ENCODE results near the gene REEP6. TPM values are rescaled to one million over a fixed set of nuclear protein-coding genes. Genes with fewer than 3 reads are reported as not detected.
"Not testable (repeated sequence)": the region's sequence is repeated elsewhere in the genome, so short reads cannot be mapped to it uniquely, and the experiment has no call there.

The REEP6 gene
- total RNA-seq, 2 donors from 2014 or later: 6.9 to 16.6 TPM

DNA sequence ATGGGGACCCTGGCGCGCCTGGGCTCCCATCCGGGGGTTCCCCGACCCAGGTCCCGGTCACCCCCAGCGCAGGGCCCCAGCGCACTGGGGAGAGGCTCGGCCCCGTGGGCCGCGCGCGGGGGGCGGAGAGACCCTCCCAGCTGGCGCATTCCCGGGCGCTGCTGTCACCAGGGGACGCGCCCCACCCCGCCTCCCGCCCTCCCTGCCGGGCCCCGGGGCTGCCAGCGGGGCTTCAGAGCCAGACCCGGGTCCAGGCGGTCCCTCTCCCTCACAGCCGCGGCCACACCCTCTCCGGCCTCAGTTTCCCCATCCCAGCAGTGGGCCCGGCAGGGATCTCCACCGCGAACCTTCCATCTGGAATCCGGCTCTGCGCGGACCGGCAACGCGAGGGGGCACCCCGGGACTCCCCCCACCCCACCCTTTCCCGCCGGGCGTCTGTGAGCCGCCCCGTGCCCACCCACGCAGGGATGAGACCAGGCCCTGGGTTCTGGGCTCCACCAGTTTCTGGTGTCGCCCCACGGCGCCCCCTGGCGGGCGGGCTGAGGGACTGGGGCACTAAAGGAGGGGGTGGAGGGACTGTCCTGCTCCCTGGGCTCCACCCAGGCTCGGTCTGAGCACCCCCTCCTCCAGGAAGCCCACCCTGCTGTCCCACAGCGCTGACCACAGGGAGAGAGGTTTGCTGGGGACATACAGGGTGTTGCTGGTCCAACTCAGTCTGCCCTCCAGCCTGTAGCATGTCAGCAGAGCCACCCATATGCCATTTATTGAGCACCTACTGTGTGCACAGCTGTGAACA lies 22.7 kb downstream of the REEP6 start:
- Histone ChIP-seq H3K9me3 (no peaks in the 10 kb centered on the region), H3K27ac (no peak overlapping the region), H3K4me3 (no peak overlapping the region), H3K36me3 (replicated peaks in 1 of 2; ENCODE audit: insufficient read depth in 1 of 2, low read depth in 2 of 2) (no peaks in the 10 kb centered on the region), H3K4me1 (peaks cover 13% of the 10 kb centered on the region), H3K27me3 (peaks cover 0 to 21% of the 10 kb centered on the region in 2 donors)
- peak; percentile 63 for ATAC-seq
- DNase-seq: peak; percentile 40 to 60 (median 47)
- intact Hi-C loops (cut with DNase I): loop anchor here (10.0 kb wide), 1 partner anchor 229 kb away; the partner anchor contains the start of gene EFNA2
- WGBS, 2 donors: 0 to 6% methylated on average over 1 to 40 of the region's 52 CpGs
- no peak for TF ChIP-seq POLR2A (IDR thresholded peaks at IDR 0.05)
- peak; percentile 45 to 70 (median 49) for TF ChIP-seq CTCF (IDR thresholded peaks at IDR 0.05)

GRCh38 chr19:1514295-1514661 lies 23.3 kb downstream of the REEP6 start:
- Histone ChIP-seq H3K9me3 (no peaks in the 10 kb centered on the region), H3K4me1 (peaks cover 13% of the 10 kb centered on the region), H3K36me3 (replicated peaks in 1 of 2; ENCODE audit: insufficient read depth in 1 of 2, low read depth in 2 of 2) (no peaks in the 10 kb centered on the region), H3K27ac (no peak overlapping the region), H3K27me3 (peaks cover 0 to 21% of the 10 kb centered on the region in 2 donors), H3K4me3 (no peak overlapping the region)
- intact Hi-C loops (cut with DNase I): loop anchor here (10.0 kb wide), 1 partner anchor 229 kb away; the partner anchor contains the start of gene EFNA2
- ATAC-seq (no peak), DNase-seq (no peak)
- 58 to 59% methylated on average over 9 to 10 of the region's 10 CpGs for WGBS, 2 donors
- TF ChIP-seq POLR2A (IDR thresholded peaks at IDR 0.05) (no peak), CTCF (IDR thresholded peaks at IDR 0.05) (no peak)

DNA sequence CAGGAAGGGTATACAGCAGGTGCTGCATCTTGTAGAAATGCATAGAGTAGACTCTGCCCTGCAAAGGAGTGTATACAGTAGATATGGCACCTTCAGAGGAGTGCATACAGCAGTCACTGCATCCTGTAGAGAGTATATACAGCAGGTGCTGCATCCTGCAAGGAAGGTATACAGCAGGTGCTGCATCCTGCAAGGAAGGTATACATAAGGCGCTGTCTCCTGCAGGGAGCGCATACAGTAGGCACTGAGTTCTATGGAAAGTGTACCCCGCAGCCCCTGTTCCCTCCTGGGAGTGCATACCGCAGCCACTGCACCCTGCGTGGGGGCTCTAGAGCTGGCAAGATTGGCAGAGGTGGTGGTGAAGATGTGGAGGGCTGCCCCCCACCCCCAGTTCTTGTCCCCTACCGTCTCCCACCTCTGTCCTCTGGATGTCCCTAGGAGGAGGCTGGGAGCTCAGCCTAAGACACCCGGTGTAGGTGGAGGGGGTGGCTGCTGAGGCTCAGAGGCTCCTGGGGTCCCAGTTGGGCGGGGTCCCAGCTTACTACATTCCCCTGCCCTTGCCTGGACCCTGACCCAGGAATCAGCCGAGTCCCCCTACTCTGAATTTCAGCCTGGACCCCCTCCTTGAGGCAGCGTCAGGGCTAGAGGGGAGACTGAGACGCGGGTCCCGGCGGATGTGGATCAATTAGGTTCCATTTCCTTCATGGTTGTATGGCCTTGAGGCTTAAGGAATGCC lies 24.2 kb downstream of the REEP6 start:
- no peaks in the 10 kb centered on the region for H3K36me3 ChIP-seq (replicated peaks in 1 of 2; ENCODE audit: insufficient read depth in 1 of 2, low read depth in 2 of 2)
- no peak overlapping the region for H3K27ac ChIP-seq
- DNase-seq: no peak
- WGBS, 2 donors: 51 to 65% methylated on average over 12 to 14 of the region's 14 CpGs
- peaks cover 13% of the 10 kb centered on the region for H3K4me1 ChIP-seq
- no peak for TF ChIP-seq CTCF (IDR thresholded peaks at IDR 0.05)
- no peak for TF ChIP-seq POLR2A (IDR thresholded peaks at IDR 0.05)
- H3K27me3 ChIP-seq: peaks cover 0 to 21% of the 10 kb centered on the region in 2 donors
- H3K4me3 ChIP-seq: no peak overlapping the region
- ATAC-seq: no peak
- intact Hi-C loops (cut with DNase I): loop anchor here (10.0 kb wide), 1 partner anchor 230 kb away; the partner anchor contains the start of gene EFNA2
- H3K9me3 ChIP-seq: no peaks in the 10 kb centered on the region

GRCh38 chr19:1516395-1516753 lies 25.4 kb downstream of the REEP6 start:
- Histone ChIP-seq H3K36me3 (replicated peaks in 1 of 2; ENCODE audit: insufficient read depth in 1 of 2, low read depth in 2 of 2) (no peaks in the 10 kb centered on the region), H3K27ac (no peak overlapping the region), H3K4me3 (no peak overlapping the region), H3K27me3 (peaks cover 0 to 21% of the 10 kb centered on the region in 2 donors), H3K4me1 (peaks cover 13% of the 10 kb centered on the region), H3K9me3 (no peaks in the 10 kb centered on the region)
- intact Hi-C loops (cut with DNase I): loop anchor here (10.0 kb wide), 1 partner anchor 232 kb away; the partner anchor contains the start of gene EFNA2
- no peak for DNase-seq
- no peak for ATAC-seq
- TF ChIP-seq POLR2A (IDR thresholded peaks at IDR 0.05): no peak
- 73 to 84% methylated on average over 6 to 8 of the region's 8 CpGs for WGBS, 2 donors

DNA sequence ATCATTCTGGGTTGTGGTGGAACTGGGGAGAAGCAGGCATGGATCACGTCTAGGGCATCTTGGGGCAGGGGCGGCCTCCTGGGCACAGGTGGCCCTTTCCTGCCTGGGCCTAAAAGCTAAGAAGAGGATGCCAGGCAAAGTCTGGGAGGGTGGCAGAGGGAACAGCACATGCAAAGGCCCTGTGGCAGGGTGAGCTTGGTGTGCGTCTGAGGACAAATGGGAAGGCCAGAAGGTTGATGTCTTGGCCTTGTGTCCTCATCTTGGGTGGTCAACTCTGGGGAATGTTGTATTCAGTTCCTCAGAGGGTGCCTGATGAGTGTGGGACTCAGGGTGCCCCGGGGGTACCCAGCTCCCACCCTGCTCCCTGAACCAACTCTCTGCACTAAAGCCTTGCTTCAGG lies 27.5 kb downstream of the REEP6 start:
- no peak overlapping the region for H3K4me3 ChIP-seq
- H3K27me3 ChIP-seq: peaks cover 0 to 8% of the 10 kb centered on the region in 2 donors
- H3K27ac ChIP-seq: no peak overlapping the region
- no peaks in the 10 kb centered on the region for H3K36me3 ChIP-seq (replicated peaks in 1 of 2; ENCODE audit: insufficient read depth in 1 of 2, low read depth in 2 of 2)
- intact Hi-C loops (cut with DNase I): loop anchor here (10.0 kb wide), 1 partner anchor 234 kb away; the partner anchor contains the start of gene EFNA2
- TF ChIP-seq CTCF (IDR thresholded peaks at IDR 0.05) (no peak), POLR2A (IDR thresholded peaks at IDR 0.05) (no peak)
- no peaks in the 10 kb centered on the region for H3K9me3 ChIP-seq
- peaks cover 4% of the 10 kb centered on the region for H3K4me1 ChIP-seq
- no peak for DNase-seq
- WGBS, 2 donors: 68 to 91% methylated on average over 4 of the region's 4 CpGs
- ATAC-seq: no peak

DNA sequence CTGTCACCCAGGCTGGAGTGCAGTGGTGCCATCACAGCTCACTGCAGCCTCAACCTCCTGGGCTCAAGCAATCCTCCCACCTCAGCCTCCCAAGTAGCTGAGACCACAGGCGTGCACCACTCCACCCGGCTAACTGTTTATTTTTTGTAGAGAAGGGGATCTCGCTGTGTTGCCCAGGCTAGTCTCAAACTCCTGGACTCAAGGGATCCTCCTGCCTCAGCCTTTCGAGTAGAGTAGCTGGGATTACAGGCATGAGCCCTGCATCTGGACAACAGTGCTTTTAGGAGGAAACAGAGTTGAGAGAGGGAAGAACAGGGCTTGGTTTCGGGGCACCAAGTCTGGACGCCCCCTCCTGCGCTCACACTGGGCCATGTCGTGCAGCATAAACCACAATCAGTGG lies 28.8 kb downstream of the REEP6 start:
- Histone ChIP-seq H3K27me3 (peaks cover 0 to 16% of the 10 kb centered on the region in 2 donors), H3K4me1 (peaks cover 11% of the 10 kb centered on the region)
- ATAC-seq; H3K4me3 ChIP-seq; H3K9me3 ChIP-seq; H3K27ac ChIP-seq; H3K36me3 ChIP-seq (replicated peaks in 1 of 2; ENCODE audit: insufficient read depth in 1 of 2, low read depth in 2 of 2); DNase-seq: not testable (repeated sequence)
- intact Hi-C loops (cut with DNase I): loop anchor here (10.0 kb wide), 1 partner anchor 235 kb away; the partner anchor contains the start of gene EFNA2
- 75 to 77% methylated on average over 7 to 8 of the region's 8 CpGs for WGBS, 2 donors

Measured in body of pancreas (tissue), 4 donors.